A673 (cell line): ENCODE measurements around the gene EFL1. TPM values are rescaled to one million over a fixed set of nuclear protein-coding genes. Genes with fewer than 3 reads are reported as not detected.
"Not testable (repeated sequence)": the region's sequence is repeated elsewhere in the genome, so short reads cannot be mapped to it uniquely, and the experiment has no call there.

Source experiments
- BruUV-seq: library from RNA; stranded (reverse); fragments of 400-500 nt; replicated peaks from 2 replicates; lab custom pipeline; 2021; lab: Mats Ljungman, UMichigan
- CTCF ChIA-PET: fragments of 300-600 bp; sonication (Branson Sonifier 250); formaldehyde crosslinking; loops from one replicate; lab custom pipeline; 2022; ENCODE audit warnings: antibody characterized with exemption; lab: Charles Lee
- POLR2A ChIA-PET: fragments of 300-600 bp; sonication (Branson Sonifier 250); formaldehyde crosslinking; loops from one replicate; lab custom pipeline; 2022; ENCODE audit warnings: antibody characterized with exemption; ENCODE audit not compliant: low non-redundant PET; lab: Charles Lee
- DNase-seq: peaks from one replicate; pipeline ENCODE4 v3.0.0-alpha.2; 2015; ENCODE audit warnings: low spot score
- H3K27ac ChIP-seq: fragments of 200-600 bp; sonication (generic); 2 replicates; pipeline ENCODE4 v1.5.1; 2016; ENCODE audit warnings: mixed run types, low read depth, mild to moderate bottlenecking, mixed read lengths, antibody characterized with exemption, low read length; ENCODE audit not compliant: poor library complexity, severe bottlenecking
- H3K27me3 ChIP-seq: fragments of 200-600 bp; sonication (generic); replicated peaks from 2 replicates; pipeline ENCODE4 v1.6.1; 2017; ENCODE audit warnings: mixed run types, low read depth, mild to moderate bottlenecking, mixed read lengths, antibody characterized with exemption, low read length; ENCODE audit not compliant: insufficient read depth, poor library complexity
- H3K36me3 ChIP-seq: fragments of 200-600 bp; sonication (generic); 2 replicates; pipeline ENCODE4 v1.6.1; 2016; ENCODE audit warnings: mixed run types, mild to moderate bottlenecking, mixed read lengths, antibody characterized with exemption, low read length; ENCODE audit not compliant: insufficient read depth, poor library complexity, severe bottlenecking
- H3K4me1 ChIP-seq: fragments of 200-600 bp; sonication (generic); 2 replicates; pipeline ENCODE4 v1.6.1; 2017; ENCODE audit warnings: mixed run types, mild to moderate bottlenecking, mixed read lengths, antibody characterized with exemption, low read length; ENCODE audit not compliant: insufficient read depth, poor library complexity, severe bottlenecking
- H3K4me3 ChIP-seq: fragments of 200-600 bp; sonication (generic); 2 replicates; pipeline ENCODE4 v1.5.1; 2016; ENCODE audit warnings: low read depth, mixed run types, mild to moderate bottlenecking, mixed read lengths, low read length; ENCODE audit not compliant: poor library complexity, severe bottlenecking
- H3K9me3 ChIP-seq: fragments of 200-600 bp; sonication (generic); 2 replicates; pipeline ENCODE4 v1.6.1; 2016; ENCODE audit warnings: mixed run types, low read depth, mild to moderate bottlenecking, mixed read lengths, antibody characterized with exemption, low read length; ENCODE audit not compliant: poor library complexity, severe bottlenecking
- EZH2 ChIP-seq: fragments of 200-600 bp; sonication (generic); IDR thresholded peaks from 2 replicates; pipeline ENCODE4 v1.6.1; 2017; ENCODE audit warnings: borderline replicate concordance, low read depth, mild to moderate bottlenecking, mixed read lengths, antibody characterized with exemption, low read length; ENCODE audit not compliant: poor library complexity, severe bottlenecking
- intact Hi-C: fragments of 100-400 bp; cut with micrococcal nuclease; formaldehyde crosslinking; loops from one replicate; pipeline ENCODE4 v1.10.0; 2022; ENCODE audit not compliant: unreplicated experiment
- total RNA-seq: library from RNA; stranded (reverse); gene quantifications from 2 replicates; pipeline ENCODE4 v1.2.3, GENCODE V29; 2021
- TF ChIP-seq, protein P1 (sequence below): fragments of 300-800, 200-600 bp; sonication (generic); conservative IDR thresholded peaks from 2 replicates; pipeline ENCODE4 v1.5.1; 2017; ENCODE audit warnings: low read depth, mild to moderate bottlenecking, antibody characterized with exemption, low read length, moderate library complexity, mixed read lengths

Gene EFL1
- total RNA-seq, 1 experiment from 2014 or later = 26.1 TPM

- no peak for DNase-seq
- CTCF ChIA-PET = no interaction called here
- Histone ChIP-seq H3K27ac (no peak overlapping the region), H3K36me3 (no peaks in the 10 kb centered on the region), H3K27me3 (no peaks in the 10 kb centered on the region), H3K9me3 (no peaks in the 10 kb centered on the region), H3K4me3 (no peak overlapping the region), H3K4me1 (no peaks in the 10 kb centered on the region)
- POLR2A ChIA-PET = no interaction called here
- intact Hi-C loops = no loop called here
- TF ChIP-seq, protein P1, sequence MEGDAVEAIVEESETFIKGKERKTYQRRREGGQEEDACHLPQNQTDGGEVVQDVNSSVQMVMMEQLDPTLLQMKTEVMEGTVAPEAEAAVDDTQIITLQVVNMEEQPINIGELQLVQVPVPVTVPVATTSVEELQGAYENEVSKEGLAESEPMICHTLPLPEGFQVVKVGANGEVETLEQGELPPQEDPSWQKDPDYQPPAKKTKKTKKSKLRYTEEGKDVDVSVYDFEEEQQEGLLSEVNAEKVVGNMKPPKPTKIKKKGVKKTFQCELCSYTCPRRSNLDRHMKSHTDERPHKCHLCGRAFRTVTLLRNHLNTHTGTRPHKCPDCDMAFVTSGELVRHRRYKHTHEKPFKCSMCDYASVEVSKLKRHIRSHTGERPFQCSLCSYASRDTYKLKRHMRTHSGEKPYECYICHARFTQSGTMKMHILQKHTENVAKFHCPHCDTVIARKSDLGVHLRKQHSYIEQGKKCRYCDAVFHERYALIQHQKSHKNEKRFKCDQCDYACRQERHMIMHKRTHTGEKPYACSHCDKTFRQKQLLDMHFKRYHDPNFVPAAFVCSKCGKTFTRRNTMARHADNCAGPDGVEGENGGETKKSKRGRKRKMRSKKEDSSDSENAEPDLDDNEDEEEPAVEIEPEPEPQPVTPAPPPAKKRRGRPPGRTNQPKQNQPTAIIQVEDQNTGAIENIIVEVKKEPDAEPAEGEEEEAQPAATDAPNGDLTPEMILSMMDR = no peak
- no peak for TF ChIP-seq EZH2
- no TSS peak for BruUV-seq
Observed at GRCh38 chr15:82231233-82231632, 31.3 kb downstream of the EFL1 start.

DNA sequence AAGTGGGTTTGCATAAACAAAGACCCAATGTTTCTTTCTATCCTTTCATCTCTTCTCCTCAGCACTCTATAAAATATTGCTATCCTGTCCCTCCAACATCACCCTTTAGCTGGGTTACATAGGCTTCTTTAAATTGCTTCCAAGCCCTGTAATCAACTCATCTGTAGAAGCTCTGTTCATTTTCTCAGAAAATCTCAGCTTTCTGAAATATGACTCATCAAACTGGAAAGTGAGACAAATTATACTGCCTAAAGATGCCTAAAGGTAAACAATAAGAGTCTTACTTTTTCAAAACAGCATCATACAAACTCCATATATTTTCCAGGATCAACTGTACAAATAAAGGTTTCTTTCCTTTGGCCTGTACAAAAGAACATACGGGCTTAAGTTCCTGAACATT lies 33.8 kb downstream of the EFL1 start:
- Histone ChIP-seq H3K36me3 (no peaks in the 10 kb centered on the region), H3K27me3 (no peaks in the 10 kb centered on the region), H3K4me1 (no peaks in the 10 kb centered on the region), H3K4me3 (no peak overlapping the region), H3K27ac (no peak overlapping the region), H3K9me3 (no peaks in the 10 kb centered on the region)
- TF ChIP-seq EZH2 = no peak
- TF ChIP-seq, protein P1 = no peak
- intact Hi-C loops = no loop called here
- DNase-seq = no peak
- ChIA-PET CTCF (no interaction called here), POLR2A (no interaction called here)
- BruUV-seq = no TSS peak

DNA sequence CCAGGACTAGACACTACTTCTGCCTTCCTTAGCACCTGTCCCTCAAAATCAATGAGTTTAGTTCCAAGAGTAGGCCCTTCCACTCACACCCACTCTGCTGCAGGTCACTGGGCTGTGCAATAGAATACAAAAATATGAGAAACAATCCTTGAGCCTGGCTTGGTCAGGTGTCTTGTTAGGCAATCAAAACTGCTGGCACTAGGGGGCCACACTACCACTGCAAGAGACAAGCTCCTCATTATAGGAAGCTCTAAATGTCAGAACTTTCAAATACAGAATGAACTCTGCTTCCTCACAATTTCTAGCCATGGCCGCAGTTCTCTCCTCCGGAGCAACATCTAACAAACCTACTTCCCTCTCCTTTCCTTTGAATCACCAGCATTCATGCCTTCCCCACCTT lies 41.0 kb downstream of the EFL1 start:
- H3K36me3 ChIP-seq, H3K27ac ChIP-seq, H3K9me3 ChIP-seq, H3K4me3 ChIP-seq, CTCF ChIA-PET, H3K27me3 ChIP-seq, H3K4me1 ChIP-seq, intact Hi-C loops, POLR2A ChIA-PET, BruUV-seq: not testable (repeated sequence)
- TF ChIP-seq, protein P1 = peak; percentile 38
- DNase-seq = peak; percentile 4

DNA sequence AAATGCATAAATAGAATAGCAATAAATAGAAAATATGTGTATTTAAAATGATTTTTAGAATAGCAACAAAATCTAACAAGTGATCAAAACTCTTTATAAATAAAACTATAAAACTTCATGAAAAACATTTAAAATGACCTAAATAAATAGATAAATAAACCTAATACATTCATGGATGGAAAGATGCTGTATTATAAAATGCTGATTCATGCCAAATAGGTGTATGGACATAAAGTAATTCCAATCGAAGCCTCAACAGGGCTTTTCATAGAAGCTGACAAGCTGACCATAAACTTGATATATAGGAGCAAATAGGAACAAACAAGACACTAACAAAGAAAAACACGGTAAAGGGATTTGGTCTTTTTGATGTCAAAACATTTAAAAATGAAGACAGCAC lies 46.4 kb downstream of the EFL1 start:
- H3K4me3 ChIP-seq, CTCF ChIA-PET, H3K9me3 ChIP-seq, intact Hi-C loops, BruUV-seq, DNase-seq, H3K4me1 ChIP-seq, H3K36me3 ChIP-seq, H3K27me3 ChIP-seq, POLR2A ChIA-PET, H3K27ac ChIP-seq: not testable (repeated sequence)

- POLR2A ChIA-PET, H3K27me3 ChIP-seq: not testable (repeated sequence)
Observed at GRCh38 chr15:82212201-82212600, 50.3 kb downstream of the EFL1 start.

More at GRCh38 chr15:82212201-82212600, 50.3 kb downstream of the EFL1 start:
- BruUV-seq, DNase-seq, intact Hi-C loops, H3K4me3 ChIP-seq, H3K27ac ChIP-seq, H3K4me1 ChIP-seq, CTCF ChIA-PET, H3K36me3 ChIP-seq, H3K9me3 ChIP-seq: not testable (repeated sequence)
